T follicular helper cell (primary cell): ENCODE results near the gene KIRREL3.
"Not testable (repeated sequence)": the region's sequence is repeated elsewhere in the genome, so short reads cannot be mapped to it uniquely, and the experiment has no call there.

ENCODE experiments used
- DNase-seq: peaks from one replicate; pipeline ENCODE4 v3.0.0-alpha.2; 2020; ENCODE audit warnings: low read depth

Gene KIRREL3

GRCh38 chr11:126381960-126382359 is 618.6 kb downstream of the KIRREL3 start:
- not testable (repeated sequence) for DNase-seq

GRCh38 chr11:126380909-126381308 is 619.7 kb downstream of the KIRREL3 start:
- DNase-seq: no peak

GRCh38 chr11:126378763-126379162 is 621.8 kb downstream of the KIRREL3 start:
- DNase-seq: no peak

- no peak for DNase-seq
These were observed 624.8 kb downstream of the KIRREL3 start for GRCh38 chr11:126375726-126376125.

GRCh38 chr11:126374562-126375300 is 625.8 kb downstream of the KIRREL3 start:
- DNase-seq: not testable (repeated sequence)

GRCh38 chr11:126373389-126374066 is 627.0 kb downstream of the KIRREL3 start:
- not testable (repeated sequence) for DNase-seq
